ENCODE measurements around the gene ZNF529.
"Not testable (repeated sequence)": the region's sequence is repeated elsewhere in the genome, so short reads cannot be mapped to it uniquely, and the experiment has no call there.

Gene ZNF529

GRCh38 chr19:36573020-36573894 is at the start of gene ZNF529:
ZNF529 (minus strand) TSS chr19:36573292; CDS start chr19:36572346, 946 bp downstream.
- peak; percentile 55 to 66 (median 64) for DNase-seq

- DNase-seq, result no peak
Observed at GRCh38 chr19:36605877-36606478, 32.9 kb upstream of the ZNF529 start.

- DNase-seq, result peak; percentile 74 to 79 (median 75)
Observed at GRCh38 chr19:36605101-36605876, 32.2 kb upstream of the ZNF529 start, which contains the start of gene ZNF382. ZNF382 (plus strand) TSS chr19:36605313; CDS start chr19:36609915, 4,602 bp downstream.

- peak; percentile 71 to 79 (median 78) for DNase-seq
Observed at GRCh38 chr19:36604656-36605100, 31.6 kb upstream of the ZNF529 start.

- DNase-seq, result not testable (repeated sequence)
Observed at GRCh38 chr19:36602681-36603080, 29.6 kb upstream of the ZNF529 start.

- no peak for DNase-seq
Observed at GRCh38 chr19:36579255-36579654, 6.2 kb upstream of the ZNF529 start.

- DNase-seq, result no peak
Observed at GRCh38 chr19:36577271-36577996, 4.3 kb upstream of the ZNF529 start.

- no peak for DNase-seq
Observed at GRCh38 chr19:36574741-36575140, 1.6 kb upstream of the ZNF529 start.

GRCh38 chr19:36573895-36574720 is 1.0 kb upstream of the ZNF529 start:
- no peak for DNase-seq

- DNase-seq, result no peak
Observed at GRCh38 chr19:36572593-36573019, 486 bp downstream of the ZNF529 start.

GRCh38 chr19:36564391-36564790 is 8.7 kb downstream of the ZNF529 start:
- DNase-seq, result no peak

GRCh38 chr19:36547001-36547732 is 25.9 kb downstream of the ZNF529 start:
- no peak for DNase-seq

- DNase-seq, result peak in 1 of 4 experiments; percentile 2
Observed at GRCh38 chr19:36528921-36529518, 44.1 kb downstream of the ZNF529 start.

- DNase-seq, result peak; percentile 74 to 84 (median 76)
Observed at GRCh38 chr19:36528194-36528920, 44.7 kb downstream of the ZNF529 start, which contains the start of gene ZNF260. ZNF260 (minus strand) TSS chr19:36528271; CDS start chr19:36515238, 13,033 bp downstream.

GRCh38 chr19:36527873-36528193 is 45.3 kb downstream of the ZNF529 start:
- no peak for DNase-seq

GRCh38 chr19:36527341-36527740 is 45.8 kb downstream of the ZNF529 start:
- no peak for DNase-seq

GRCh38 chr19:36526581-36526980 is 46.5 kb downstream of the ZNF529 start:
- no peak for DNase-seq

GRCh38 chr19:36524617-36525016 is 48.5 kb downstream of the ZNF529 start:
- DNase-seq, result no peak

- DNase-seq, result no peak
Observed at GRCh38 chr19:36514012-36514612, 59.0 kb downstream of the ZNF529 start.

Measured in activated CD4-positive, CD25-positive, alpha-beta regulatory T cell (primary cell).